ENCODE results near the gene MAP7D2.
"Not testable (repeated sequence)": the region's sequence is repeated elsewhere in the genome, so short reads cannot be mapped to it uniquely, and the experiment has no call there.

Gene MAP7D2

DNA sequence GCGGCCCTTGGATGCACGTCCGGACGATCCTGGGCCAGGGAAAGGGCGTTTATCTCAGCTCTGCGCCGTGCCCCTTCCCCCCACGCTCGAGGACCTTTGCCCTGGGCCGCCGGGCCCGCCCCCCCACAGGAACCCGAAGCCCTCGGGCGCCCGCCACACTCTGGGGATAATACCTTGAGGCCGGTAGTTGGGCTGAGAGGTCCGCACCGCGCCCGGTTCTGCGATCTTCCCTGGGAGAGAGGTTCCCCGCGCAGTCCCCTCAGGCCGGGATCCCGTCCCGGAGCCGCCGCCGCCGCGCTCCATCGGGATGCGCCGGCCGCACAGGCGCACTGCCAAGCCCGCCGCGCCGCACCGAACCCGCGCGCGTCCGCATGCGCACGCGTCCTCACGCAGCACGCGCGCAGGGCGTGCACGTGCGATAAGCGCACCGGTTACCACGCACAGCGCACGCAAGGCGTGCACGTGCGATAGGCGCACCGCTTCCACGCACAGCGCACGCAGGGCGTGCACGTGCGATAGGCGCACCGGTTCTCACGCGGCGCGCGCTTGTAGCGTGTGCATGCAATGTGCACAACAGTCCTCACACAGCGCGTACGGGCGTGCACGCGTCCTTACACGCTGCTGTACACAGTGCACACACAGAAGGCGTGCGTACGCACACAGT, at the start of gene MAP7D2:
TSS of gene MAP7D2 (minus strand) at position 331 of the 664 bp plus-strand sequence. CDS start at position 303, 28 bp downstream.
- no peak for DNase-seq

DNA sequence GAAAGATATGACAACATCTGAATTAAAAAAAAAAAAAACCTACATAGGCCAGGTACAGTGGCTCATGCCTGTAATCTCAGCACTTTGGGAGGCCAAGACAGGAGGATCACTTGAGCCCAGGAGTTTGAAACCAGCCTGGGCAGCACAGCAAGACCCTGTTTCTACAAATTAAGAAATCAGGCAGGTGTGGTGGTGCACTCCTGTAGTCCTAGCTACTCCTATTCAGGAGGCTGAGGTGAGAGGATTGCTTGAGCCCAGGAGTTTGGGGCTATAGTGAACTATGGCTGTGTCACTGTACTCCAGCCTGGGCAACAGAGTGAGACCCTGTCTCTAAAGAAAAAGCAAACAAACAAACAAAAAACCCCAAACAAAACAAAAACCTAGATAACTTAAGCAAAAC, 45.8 kb upstream of the MAP7D2 start:
- not testable (repeated sequence) for DNase-seq

DNA sequence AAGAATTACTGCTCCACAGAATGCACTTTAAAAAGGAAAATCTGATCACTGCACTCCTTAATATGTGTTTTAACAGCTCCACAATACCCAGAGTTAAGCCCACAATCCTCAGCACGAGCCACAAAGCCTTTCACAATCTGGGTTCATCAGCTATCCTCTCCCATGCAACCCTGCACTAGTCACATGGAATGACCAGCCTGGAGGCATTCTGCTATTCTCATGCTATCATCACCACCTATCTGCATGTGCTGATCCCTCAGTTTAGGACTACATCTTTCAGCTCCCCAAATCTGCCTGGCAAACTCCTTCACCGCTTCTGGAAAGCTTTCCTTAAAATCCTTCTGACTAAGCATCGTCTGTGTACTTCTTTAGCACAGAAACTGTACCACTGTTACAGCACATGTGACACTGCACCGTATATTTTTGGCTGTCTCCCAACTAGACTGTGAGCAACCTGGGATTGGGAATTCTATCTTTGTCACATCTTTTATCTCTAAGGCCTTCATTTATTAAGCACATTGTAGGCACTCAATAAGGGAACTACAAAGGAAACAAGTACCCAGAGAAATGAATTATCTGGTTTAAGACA, 43.2 kb upstream of the MAP7D2 start:
- DNase-seq: no peak

DNA sequence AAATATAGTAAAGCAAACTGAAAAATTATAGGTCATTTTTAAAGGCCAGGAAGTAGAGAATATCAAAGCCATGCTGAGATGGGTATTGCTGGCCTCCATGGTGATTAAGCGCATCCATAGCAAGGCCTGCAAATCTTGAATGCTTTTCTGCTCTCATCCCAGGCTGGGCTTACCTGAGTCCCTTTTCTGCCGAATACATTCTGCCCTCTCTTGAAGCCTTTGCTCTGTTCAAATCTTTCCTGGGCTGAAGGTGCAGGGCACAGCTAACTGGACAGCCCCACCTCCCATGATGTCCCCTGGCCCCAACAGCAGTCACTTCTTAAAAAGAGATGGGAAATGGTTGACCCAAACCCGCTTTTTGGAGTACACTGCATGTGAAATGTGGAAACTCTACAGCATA, 35.0 kb upstream of the MAP7D2 start:
- DNase-seq: no peak

DNA sequence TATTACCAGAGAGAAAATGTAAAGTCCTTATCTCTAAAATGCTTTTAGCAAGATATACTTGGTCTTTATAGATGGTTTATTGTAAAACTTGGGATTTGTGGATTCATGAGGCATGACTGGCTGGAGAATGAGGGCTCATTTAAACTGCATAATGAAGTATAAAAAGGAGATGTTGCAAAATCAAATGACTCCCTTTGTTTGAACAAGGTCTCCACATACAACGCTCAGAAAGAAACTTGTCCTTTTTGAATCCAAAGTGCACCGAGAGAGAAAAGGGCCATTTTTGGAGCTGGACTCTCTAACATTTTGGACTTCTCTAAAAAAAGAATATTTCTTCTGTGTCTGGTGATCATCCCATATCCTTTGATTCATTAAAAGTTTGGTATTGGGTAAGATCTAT, 32.6 kb upstream of the MAP7D2 start:
- DNase-seq: no peak

DNA sequence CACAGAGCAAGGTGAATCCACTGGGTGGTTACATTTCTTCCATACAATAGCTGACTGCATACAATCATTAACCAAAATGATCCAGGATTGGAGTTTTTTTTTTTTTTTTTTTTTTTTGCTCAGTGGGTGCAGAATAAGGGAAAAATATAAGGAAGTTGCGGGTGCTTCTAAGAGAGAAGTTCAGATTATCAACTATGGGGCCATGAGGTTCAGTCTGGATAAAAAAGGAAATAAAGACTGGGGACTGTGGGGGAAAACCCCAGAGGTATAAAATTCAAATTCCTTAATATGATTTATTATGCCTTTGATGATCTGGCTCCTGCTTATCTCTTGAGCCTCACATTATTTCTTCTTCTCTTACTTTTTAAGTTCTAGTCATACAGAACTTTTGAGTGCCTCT, 30.9 kb upstream of the MAP7D2 start:
- no peak for DNase-seq

DNA sequence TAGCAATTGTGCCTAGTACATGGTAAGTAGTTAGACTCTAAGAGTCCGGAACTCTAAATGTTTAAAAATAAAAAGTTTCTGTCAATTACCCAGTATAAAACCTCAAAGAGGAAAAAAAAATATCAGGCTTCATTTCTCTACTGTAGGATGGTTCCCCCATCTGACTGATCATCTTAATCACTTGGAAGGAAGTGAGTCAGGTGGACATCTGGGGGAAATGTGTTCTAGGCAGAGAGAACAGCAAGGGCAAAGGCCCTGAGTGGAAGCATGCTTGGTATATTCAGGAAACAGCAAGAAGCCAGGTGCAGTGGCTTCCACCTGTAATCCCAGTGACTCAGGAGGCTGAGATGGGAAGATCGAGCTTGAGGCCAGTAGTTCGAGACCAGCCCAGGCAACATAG, 27.8 kb upstream of the MAP7D2 start:
- no peak for DNase-seq

DNA sequence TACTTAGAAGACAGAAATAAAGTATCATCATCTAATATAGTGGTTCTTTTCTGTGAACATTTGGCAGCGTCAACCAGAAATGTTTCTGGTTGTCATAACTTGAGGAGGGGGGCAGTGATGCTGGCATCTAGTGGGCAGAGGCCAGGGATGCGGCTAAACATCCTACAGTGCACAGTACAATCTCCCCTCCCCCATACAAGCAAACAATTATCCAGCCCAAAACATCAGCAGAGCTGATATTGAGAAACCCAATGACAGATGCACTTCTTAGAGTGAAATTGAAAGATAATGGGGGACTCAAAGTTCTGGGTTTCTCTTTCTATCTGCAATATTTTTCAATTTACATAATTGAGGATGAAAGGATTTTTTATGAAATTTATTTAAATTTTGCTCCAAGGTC, 26.9 kb upstream of the MAP7D2 start:
- DNase-seq: no peak

DNA sequence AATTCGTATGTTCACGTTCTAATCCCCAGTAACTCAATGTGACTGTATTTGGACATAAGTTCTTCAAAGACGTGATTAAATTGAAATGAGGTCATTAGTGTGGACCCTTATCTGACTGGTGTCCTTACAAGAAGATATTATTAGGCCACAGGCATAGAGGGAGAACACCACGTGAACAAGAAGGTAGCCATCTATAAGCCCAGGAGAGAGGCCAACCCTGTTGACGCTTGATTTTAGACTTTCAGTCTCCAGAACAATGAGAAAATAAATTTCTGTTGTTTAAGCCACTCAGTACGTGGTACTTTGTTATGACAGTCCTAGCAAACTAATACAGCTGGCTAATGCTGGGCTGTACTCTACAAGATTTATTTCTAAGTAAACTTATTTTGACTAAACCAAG, 26.4 kb upstream of the MAP7D2 start:
- DNase-seq: no peak

DNA sequence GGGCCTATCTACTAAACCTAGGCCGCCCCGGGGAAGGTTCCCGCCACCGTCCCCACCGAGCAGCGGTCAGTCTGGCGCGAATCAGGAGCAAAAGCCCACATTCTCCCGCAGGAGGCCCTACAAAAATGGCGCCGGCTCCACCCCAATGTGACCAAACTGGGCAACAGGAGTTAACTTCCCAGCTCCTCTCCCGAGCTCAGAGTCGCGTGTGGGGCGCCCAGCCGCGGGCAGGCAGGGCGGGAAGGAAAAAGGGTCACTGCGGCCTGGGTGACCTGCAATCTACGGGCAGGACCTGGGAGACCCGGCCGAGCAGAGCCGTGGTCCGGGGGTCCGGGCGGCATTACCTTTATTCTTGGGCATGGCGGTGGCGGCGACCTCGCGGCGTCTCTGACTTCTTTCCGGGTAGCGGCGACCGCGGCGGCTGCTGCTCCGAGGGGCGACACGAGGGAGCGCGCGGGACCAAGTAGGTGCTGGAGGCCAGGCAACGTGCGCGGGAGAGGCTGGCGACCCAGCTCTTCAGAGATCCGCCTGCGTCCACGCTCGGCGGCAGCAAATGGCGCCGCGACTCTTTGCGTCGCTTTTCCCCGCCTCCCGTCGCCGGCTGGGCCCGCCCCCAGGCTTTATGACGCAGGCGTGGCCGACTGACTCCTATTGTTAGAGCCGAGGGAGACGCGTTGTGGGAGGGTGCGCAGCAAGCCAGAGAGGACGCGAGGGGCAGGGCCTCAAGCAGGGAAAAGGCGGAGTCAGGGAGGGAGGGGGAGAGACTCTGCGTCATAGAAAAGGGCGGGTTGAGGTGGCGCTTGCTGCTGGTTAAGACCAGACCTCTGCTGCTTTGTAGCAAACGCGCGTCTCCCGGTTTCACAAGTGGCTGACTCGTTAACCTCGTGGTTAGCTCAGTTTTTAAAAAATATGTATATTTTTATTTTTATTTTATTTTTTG, 24.8 kb upstream of the MAP7D2 start, which contains the start of gene EIF1AX:
TSS of gene EIF1AX (minus strand) at position 558 of the 940 bp plus-strand sequence. CDS start at position 360, 198 bp downstream.
- DNase-seq: peak; percentile 74

DNA sequence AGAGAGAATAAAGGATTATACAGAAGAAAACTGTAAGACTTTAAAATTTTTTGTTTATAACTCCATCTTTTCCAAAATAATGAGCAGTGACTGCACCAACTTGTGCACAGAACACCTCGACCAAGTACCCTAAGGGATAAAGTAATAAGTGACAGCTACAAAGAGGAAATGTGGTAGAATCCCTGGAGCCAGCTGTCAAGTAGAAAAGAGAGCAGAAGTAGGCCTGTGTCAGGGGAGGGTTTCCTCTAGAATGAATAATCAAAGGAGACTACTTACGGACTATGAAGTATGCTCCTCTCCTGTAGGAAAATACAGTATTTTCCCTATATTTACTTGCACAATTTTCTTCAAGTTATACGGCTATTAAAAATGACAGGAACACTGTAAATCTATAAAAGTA, 23.7 kb upstream of the MAP7D2 start:
- no peak for DNase-seq

DNA sequence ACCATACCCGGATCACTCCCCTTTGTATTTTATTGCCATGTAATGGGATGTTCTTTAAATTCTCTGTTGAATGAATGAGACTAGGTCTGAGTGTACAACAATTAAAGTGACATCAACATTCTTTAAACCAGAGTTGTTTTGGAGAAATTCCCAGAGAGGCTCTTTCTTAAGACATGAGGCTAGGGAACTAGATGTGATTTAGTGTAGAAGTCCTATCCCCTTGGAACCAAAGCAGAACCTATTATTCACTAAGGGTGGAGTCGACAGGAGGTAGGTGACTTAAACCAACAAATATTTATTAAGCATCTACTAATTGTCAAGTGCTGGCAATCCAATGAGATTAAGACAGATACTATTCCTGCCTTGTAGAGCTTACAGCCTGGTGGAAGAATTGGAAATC, 23.3 kb upstream of the MAP7D2 start:
- DNase-seq: no peak

DNA sequence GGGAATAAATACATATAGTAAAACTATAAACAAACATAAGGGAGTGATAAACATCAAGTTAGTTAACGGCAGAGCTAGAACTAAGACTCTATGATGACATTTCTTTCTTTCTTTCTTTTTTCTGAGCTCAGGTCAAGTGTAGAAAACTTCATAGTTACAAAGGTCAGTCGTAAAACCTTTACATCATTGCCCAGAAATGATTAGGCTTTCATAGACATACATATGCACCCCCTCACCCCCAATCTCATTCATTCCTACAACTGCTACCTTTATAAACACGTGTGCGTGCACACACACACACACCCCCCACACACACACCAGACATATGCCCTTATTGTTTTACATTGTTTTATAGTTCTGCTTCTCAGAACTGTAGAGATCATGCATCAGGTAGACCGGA, 19.2 kb upstream of the MAP7D2 start:
- DNase-seq: no peak

DNA sequence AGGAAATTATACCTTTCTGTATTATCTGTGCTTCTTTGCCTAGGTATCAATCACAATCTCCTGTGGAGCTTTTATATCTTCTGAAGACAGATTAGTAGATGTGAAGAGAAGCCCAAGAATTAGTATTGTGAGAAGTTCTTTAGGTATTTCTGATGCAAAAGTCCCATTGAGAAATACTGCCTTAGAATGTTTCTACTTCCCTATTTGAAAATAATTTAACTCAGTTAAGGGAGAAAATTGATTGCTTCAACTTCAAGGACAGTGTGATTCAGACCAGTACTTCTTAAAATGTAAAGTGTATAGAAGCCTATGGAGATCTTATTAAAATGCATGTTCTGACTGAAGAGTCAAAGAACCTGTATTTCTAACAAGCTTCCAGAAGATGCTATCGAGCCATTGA, 16.0 kb upstream of the MAP7D2 start:
- no peak for DNase-seq

DNA sequence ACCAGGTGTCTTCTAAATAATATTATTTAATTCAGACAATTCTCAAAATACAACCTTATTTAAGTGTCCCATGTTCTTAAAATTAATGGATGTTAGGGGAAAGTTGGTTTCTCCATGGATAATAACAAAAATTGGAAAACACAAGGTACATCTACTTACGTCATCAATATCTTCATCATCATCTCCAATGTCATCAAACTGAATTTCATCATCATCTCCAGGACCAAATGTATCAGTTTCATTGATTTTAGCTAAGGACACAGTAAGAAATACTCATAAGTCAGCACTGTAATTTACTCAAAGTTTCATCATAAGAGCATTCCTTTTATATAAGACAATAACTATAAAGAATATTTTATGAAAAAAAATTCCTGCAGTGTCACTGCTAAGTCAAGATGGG, 13.7 kb upstream of the MAP7D2 start:
- no peak for DNase-seq

DNA sequence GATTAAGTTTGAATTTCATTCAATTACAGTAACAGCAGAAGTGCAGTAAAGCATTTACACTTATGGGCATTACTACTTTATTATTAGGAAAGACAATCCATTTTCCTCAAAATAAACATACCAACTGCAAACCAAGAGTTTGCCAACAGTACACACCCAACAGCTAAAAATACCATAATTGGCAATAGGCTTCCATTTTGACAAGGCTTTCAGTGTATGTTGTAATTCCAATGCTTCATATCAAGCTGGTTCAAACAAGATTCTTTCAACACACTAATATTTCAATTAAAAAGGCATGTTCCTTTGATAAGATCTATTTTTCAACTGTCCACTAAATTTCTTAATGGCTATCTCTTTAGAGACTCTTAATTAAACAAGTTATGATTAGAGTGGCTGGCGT, 12.8 kb upstream of the MAP7D2 start:
- DNase-seq: no peak

DNA sequence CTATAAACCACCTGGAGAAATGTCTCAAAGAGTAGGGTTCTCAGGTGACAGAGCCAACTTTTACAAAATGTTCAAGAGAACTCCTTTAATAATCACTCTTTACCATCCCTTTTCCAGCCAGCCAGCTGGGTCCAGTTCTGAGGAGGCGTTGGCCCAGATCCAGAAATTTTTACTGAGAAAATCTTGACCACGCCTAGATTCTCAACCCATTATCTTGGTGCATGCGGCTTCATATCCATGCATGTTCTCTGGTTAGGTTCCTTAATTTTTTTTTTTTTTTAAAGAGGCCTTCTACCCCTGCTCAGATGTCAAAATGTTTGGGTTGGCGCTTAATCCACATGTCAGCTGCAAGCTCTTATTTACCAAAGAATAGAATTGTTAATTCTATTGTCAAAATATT, 12.0 kb upstream of the MAP7D2 start:
- no peak for DNase-seq

DNA sequence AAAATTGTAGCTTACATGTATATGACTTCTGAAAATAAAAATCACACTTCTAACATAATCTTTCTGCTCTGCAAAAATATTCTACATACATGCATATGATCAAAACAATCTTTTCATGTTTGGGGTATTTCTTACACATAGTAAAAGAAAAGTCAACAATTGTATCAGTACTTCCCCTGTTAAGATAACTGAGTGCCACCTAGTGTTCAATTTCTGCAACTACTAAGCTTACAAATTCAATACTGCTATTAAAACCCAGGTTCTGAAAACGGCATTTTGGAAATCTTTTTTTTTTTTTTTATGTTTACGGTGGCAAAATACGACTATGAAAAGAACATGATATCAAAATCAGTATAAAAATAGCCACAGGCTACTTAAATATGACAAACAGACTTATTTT, 10.7 kb upstream of the MAP7D2 start:
- DNase-seq: not testable (repeated sequence)

DNA sequence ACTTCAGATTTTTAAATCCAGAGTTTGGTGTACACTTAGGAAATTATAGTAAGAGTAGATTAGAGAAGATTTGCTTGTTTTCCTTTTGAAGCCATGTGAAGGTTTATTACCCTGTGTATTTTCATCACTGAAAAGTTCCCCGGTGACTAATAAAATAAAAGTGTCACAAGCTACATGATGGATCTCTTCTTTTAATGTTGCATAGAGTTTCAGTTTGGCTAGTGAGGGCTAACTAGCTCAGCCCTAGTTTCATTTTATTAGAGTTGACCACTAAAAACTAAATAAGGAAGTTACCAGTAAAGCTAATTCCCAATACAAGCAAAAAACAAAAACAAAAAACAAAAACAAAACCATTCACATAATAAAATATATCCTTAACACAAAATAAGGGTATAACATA, 10.1 kb upstream of the MAP7D2 start:
- DNase-seq: not testable (repeated sequence)

DNA sequence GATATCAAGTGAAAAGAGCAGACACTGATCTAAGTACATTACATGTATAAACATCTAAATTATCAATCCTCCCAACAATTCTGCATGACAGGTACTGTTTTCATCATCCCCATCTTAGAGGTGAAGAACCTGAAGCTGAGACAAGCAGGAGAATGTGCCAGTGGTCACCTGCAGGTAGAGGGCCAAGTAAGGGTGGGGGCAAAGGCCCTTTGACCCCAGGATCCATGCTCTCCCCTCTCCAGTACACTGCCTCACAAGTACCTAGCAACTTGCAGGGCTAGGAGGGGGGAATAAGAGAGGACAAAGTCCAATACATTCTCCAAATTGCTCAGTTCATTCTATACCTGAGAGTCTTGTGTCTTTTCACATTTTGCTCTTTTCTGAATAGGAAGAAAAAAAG, 8.3 kb upstream of the MAP7D2 start:
- DNase-seq: no peak

DNA sequence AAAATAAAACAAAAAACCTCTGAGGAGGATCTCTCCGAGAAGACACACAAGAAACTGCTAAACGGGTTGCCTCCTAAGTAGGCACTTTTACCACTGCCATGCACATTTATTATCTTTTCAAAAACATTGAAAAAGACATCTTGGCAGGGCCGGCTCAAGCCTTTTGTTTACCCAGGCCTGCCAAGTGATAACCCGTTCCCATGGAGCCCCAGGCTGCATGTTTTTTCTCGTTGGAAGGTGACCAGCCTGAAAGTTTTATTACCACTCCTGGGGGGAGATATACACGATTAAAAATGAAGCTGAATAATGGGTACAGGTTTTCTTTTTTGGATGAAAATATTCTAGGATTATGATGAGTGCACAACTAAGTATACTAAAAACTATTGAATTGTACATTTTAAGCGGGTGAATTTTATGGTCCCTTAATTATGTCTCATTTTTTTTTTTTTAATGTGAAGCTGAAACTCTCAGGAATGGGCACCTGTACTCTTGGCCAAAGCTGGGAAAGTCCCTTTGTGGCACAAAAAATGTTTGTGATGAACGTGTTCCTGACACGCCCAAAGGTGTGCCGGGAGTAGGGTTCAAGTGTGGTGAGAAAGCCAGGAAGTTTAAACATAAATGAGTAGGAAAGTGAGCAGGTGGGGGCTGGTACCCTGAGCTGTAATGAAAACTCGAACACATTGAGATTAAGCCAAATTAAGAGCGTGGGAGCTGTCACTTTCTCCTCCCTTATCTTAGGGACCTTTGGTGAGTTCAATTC, 1.5 kb upstream of the MAP7D2 start:
- DNase-seq: no peak

DNA sequence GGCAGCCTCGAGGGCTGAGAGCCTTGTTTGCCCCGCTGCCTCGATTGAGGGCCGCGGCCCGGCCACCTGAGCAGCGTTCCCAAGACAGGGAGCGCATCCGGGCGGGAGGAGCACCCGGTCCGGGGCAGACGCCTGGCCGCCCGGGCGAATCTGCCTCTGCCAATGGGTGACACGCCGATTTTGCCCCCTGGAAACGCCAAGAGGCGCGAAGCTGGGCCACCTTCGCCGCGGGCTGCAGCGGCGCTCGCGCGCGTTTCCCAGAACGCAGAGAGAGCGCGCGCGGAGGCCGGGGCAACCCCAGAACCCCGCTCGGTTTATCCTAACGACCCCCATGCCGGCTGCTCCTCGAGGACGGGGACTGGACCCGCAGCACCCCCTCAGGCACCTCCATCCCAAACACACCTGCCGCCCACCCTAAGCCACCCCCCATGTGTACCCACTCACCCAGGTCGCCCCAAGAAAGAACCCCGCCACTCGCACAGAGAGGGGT, 575 bp downstream of the MAP7D2 start:
- DNase-seq: no peak

Measured in NCI-H1694 treated with DMSO at 0.1 percent for 48 hours (cell line).